ENCODE data around the gene ARHGAP24.

Gene ARHGAP24

GRCh38 chr4:85946821-85947220 lies 471.9 kb downstream of the ARHGAP24 start:
- no peak for TF ChIP-seq TAF1 (IDR thresholded peaks at IDR 0.05; ENCODE audit: borderline replicate concordance, insufficient read depth, low read length)
- no peak for TF ChIP-seq FOXP2 (optimal IDR thresholded peaks at IDR 0.05; ENCODE audit: borderline replicate concordance, extremely low read depth, extremely low read length, insufficient read depth)
- no peak for TF ChIP-seq POLR2AphosphoS5 (IDR thresholded peaks at IDR 0.05; ENCODE audit: low read depth, low read length)
- no peak for TF ChIP-seq SIN3A (IDR thresholded peaks at IDR 0.05; ENCODE audit: borderline replicate concordance, insufficient read depth, low read length)

- TF ChIP-seq FOXP2 (optimal IDR thresholded peaks at IDR 0.05; ENCODE audit: borderline replicate concordance, extremely low read depth, extremely low read length, insufficient read depth) (no peak), SIN3A (IDR thresholded peaks at IDR 0.05; ENCODE audit: borderline replicate concordance, insufficient read depth, low read length) (no peak), REST (IDR thresholded peaks at IDR 0.05; ENCODE audit: insufficient read depth in 1 of 2, low read depth in 2 of 2, low read length in 2 of 2) (no peak), POLR2AphosphoS5 (IDR thresholded peaks at IDR 0.05; ENCODE audit: low read depth, low read length) (no peak), TAF1 (IDR thresholded peaks at IDR 0.05; ENCODE audit: borderline replicate concordance, insufficient read depth, low read length) (no peak)
Observed at GRCh38 chr4:85951099-85951498, 476.1 kb downstream of the ARHGAP24 start.

- TF ChIP-seq POLR2AphosphoS5 (IDR thresholded peaks at IDR 0.05; ENCODE audit: low read depth, low read length) (no peak), SIN3A (IDR thresholded peaks at IDR 0.05; ENCODE audit: borderline replicate concordance, insufficient read depth, low read length) (no peak), REST (IDR thresholded peaks at IDR 0.05; ENCODE audit: insufficient read depth in 1 of 2, low read depth in 2 of 2, low read length in 2 of 2) (no peak), FOXP2 (optimal IDR thresholded peaks at IDR 0.05; ENCODE audit: borderline replicate concordance, extremely low read depth, extremely low read length, insufficient read depth) (no peak), TAF1 (IDR thresholded peaks at IDR 0.05; ENCODE audit: borderline replicate concordance, insufficient read depth, low read length) (no peak)
Observed at GRCh38 chr4:85952528-85952927, 477.6 kb downstream of the ARHGAP24 start.

- TF ChIP-seq POLR2AphosphoS5 (IDR thresholded peaks at IDR 0.05; ENCODE audit: low read depth, low read length) (no peak), REST (IDR thresholded peaks at IDR 0.05; ENCODE audit: insufficient read depth in 1 of 2, low read depth in 2 of 2, low read length in 2 of 2) (no peak), FOXP2 (optimal IDR thresholded peaks at IDR 0.05; ENCODE audit: borderline replicate concordance, extremely low read depth, extremely low read length, insufficient read depth) (no peak), TAF1 (IDR thresholded peaks at IDR 0.05; ENCODE audit: borderline replicate concordance, insufficient read depth, low read length) (no peak), SIN3A (IDR thresholded peaks at IDR 0.05; ENCODE audit: borderline replicate concordance, insufficient read depth, low read length) (no peak)
Observed at GRCh38 chr4:85952972-85953650, 478.2 kb downstream of the ARHGAP24 start.

GRCh38 chr4:85953651-85954018 lies 478.7 kb downstream of the ARHGAP24 start:
- TF ChIP-seq TAF1 (IDR thresholded peaks at IDR 0.05; ENCODE audit: borderline replicate concordance, insufficient read depth, low read length) (no peak), POLR2AphosphoS5 (IDR thresholded peaks at IDR 0.05; ENCODE audit: low read depth, low read length) (no peak), FOXP2 (optimal IDR thresholded peaks at IDR 0.05; ENCODE audit: borderline replicate concordance, extremely low read depth, extremely low read length, insufficient read depth) (no peak), REST (IDR thresholded peaks at IDR 0.05; ENCODE audit: insufficient read depth in 1 of 2, low read depth in 2 of 2, low read length in 2 of 2) (no peak), SIN3A (IDR thresholded peaks at IDR 0.05; ENCODE audit: borderline replicate concordance, insufficient read depth, low read length) (no peak)
